CD4-positive, CD25-positive, alpha-beta regulatory T cell (primary cell): Measurements from ENCODE around the gene ATP2B1. TPM values are rescaled to one million over a fixed set of nuclear protein-coding genes. Genes with fewer than 3 reads are reported as not detected.

Experiments used
- ATAC-seq, 2 donors: fragments of 150-1000 bp; cut with Tn5 transposase; one replicate each; pipeline ENCODE4 v1.10.0; 2021; ENCODE audit warnings: low read depth in 2 of 2, moderate number of reproducible peaks in 2 of 2, moderate library complexity in 1 of 2
- DNase-seq, 3 donors: peaks; one replicate each; pipeline versions ENCODE4 v3.0.0 to v3.0.0-alpha.2; 2012 to 2022; ENCODE audit warnings: mixed read lengths in 1 of 3
- H3K27ac ChIP-seq: one replicate; pipeline ENCODE4 v1.7.0; 2013; ENCODE audit warnings: mild to moderate bottlenecking, low read length; ENCODE audit not compliant: insufficient read depth, poor library complexity, severe bottlenecking
- H3K27me3 ChIP-seq: one replicate; pipeline ENCODE4 v1.7.0; 2013; ENCODE audit warnings: low read length; ENCODE audit not compliant: control insufficient read depth, insufficient read depth
- H3K36me3 ChIP-seq: one replicate; pipeline ENCODE4 v1.7.0; 2013; ENCODE audit warnings: mild to moderate bottlenecking, low read length, moderate library complexity; ENCODE audit not compliant: control insufficient read depth, insufficient read depth
- H3K4me1 ChIP-seq: 2 replicates; pipeline ENCODE4 v1.7.0; 2013; ENCODE audit warnings: mild to moderate bottlenecking, low read length; ENCODE audit not compliant: insufficient read depth, control insufficient read depth, poor library complexity, severe bottlenecking
- H3K4me3 ChIP-seq: one replicate; pipeline ENCODE4 v1.7.0; 2013; ENCODE audit warnings: low read depth, mild to moderate bottlenecking, low read length, moderate library complexity
- H3K9me3 ChIP-seq, 2 experiments: 1 replicate in 1 of 2; 2 replicates in 1 of 2; pipeline ENCODE4 v1.7.0; 2013; ENCODE audit warnings: low read length in 2 of 2, mild to moderate bottlenecking in 1 of 2, moderate library complexity in 1 of 2; ENCODE audit not compliant: control insufficient read depth in 2 of 2
- H3K27ac Mint-ChIP-seq, 3 donors: one replicate each; pipeline ENCODE4 v1.8.0; 2020 to 2022; ENCODE audit warnings: mild to moderate bottlenecking in 3 of 3, mixed read lengths in 3 of 3, moderate library complexity in 2 of 3
- H3K27me3 Mint-ChIP-seq: one replicate; pipeline ENCODE4 v1.8.0; 2022; ENCODE audit warnings: mild to moderate bottlenecking, mixed read lengths
- H3K36me3 Mint-ChIP-seq: one replicate; pipeline ENCODE4 v1.8.0; 2020; ENCODE audit warnings: mixed read lengths
- H3K4me1 Mint-ChIP-seq, 4 donors: one replicate each; pipeline ENCODE4 v1.8.0; 2020 to 2022; ENCODE audit warnings: mixed read lengths in 4 of 4, mild to moderate bottlenecking in 1 of 4
- H3K4me3 Mint-ChIP-seq, 4 donors: one replicate each; pipeline ENCODE4 v1.8.0; 2020 to 2022; ENCODE audit warnings: mild to moderate bottlenecking in 4 of 4, mixed read lengths in 4 of 4, moderate library complexity in 3 of 4
- H3K9me3 Mint-ChIP-seq, 7 donors: one replicate each; pipeline ENCODE4 v1.8.0; 2020 to 2022; ENCODE audit warnings: mixed read lengths in 7 of 7, mild to moderate bottlenecking in 3 of 7, moderate library complexity in 2 of 7
- polyA plus RNA-seq, 4 donors: library from polyadenylated mRNA; unstranded; fragments of 300-500 nt; fragmentation: Illumina TruSeq; gene quantifications; one replicate each; pipeline ENCODE4 v1.2.3, GENCODE V29; 2021
- total RNA-seq: library from RNA; stranded (reverse); gene quantifications from one replicate; pipeline ENCODE4 v1.2.3, GENCODE V29; 2022

The ATP2B1 gene
- total and polyA plus RNA-seq, 5 donors from 2014 or later: 51.1 to 189 (median 73.5) TPM

DNA sequence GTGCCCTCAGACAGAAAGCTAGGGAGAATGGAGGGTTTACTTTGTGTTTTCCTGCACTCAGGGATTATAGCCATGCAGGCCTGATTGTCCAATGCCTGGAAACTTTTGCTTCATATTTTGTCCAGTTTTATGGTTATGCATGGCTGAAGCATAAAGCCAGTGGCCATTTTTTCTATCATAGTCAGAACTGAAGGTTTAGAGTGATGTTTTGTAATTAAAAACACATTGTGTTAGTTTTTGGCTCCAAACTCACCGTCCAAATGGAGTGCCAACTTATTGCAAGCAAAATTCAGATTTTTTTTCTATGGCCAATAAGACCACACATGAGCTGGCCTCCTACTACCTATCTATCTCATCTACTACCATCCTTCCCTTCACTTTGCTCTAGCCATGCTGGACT, 40.2 kb upstream of the ATP2B1 start:
- Mint-ChIP-seq H3K36me3 (no peaks in the 10 kb centered on the region), H3K27me3 (no peaks in the 10 kb centered on the region), H3K4me3 (no peak overlapping the region), H3K9me3 (peaks cover 0 to 3% (median under 1%) of the 10 kb centered on the region in 7 donors), H3K4me1 (peaks cover 2 to 8% (median 4%) of the 10 kb centered on the region in 4 donors), H3K27ac (peak overlapping the region in 1 of 3 donors; percentile 11)
- no peaks in the 10 kb centered on the region for H3K9me3 ChIP-seq
- no peaks in the 10 kb centered on the region for H3K27me3 ChIP-seq
- no peaks in the 10 kb centered on the region for H3K4me1 ChIP-seq
- H3K4me3 ChIP-seq: no peak overlapping the region
- no peaks in the 10 kb centered on the region for H3K36me3 ChIP-seq
- no peak overlapping the region for H3K27ac ChIP-seq
- no peak for DNase-seq
- ATAC-seq: no peak

DNA sequence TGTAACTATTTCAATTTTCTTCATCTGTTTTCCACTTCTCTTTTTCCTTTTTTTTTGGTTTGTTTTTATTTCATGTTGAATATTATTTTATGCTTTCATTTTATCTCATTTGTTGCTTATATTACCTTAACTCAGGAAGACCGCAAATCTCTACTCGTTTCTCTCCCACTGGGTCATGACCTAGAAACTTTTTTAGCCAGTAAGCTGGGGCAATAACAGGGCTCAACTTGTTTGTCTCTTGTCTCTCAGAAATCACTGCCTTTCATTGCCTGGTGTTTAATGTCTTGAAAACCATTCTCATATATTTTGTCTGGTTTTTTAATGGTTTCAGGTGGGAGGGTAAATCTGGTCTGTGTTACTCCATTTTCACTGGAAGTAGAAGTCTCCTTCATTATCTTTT, 36.6 kb upstream of the ATP2B1 start:
- no peak overlapping the region for H3K27ac Mint-ChIP-seq
- Histone ChIP-seq H3K9me3 (peaks cover 13 to 15% of the 10 kb centered on the region in 2 experiments), H3K36me3 (no peaks in the 10 kb centered on the region), H3K27ac (no peak overlapping the region), H3K4me3 (no peak overlapping the region), H3K4me1 (no peaks in the 10 kb centered on the region), H3K27me3 (no peaks in the 10 kb centered on the region)
- H3K9me3 Mint-ChIP-seq: peaks cover 0 to 19% (median 13%) of the 10 kb centered on the region in 7 donors
- H3K36me3 Mint-ChIP-seq: peaks cover 5% of the 10 kb centered on the region
- ATAC-seq (no peak), DNase-seq (no peak)
- H3K4me1 Mint-ChIP-seq: peaks cover 3 to 7% (median 5%) of the 10 kb centered on the region in 4 donors
- H3K27me3 Mint-ChIP-seq: no peaks in the 10 kb centered on the region
- no peak overlapping the region for H3K4me3 Mint-ChIP-seq

DNA sequence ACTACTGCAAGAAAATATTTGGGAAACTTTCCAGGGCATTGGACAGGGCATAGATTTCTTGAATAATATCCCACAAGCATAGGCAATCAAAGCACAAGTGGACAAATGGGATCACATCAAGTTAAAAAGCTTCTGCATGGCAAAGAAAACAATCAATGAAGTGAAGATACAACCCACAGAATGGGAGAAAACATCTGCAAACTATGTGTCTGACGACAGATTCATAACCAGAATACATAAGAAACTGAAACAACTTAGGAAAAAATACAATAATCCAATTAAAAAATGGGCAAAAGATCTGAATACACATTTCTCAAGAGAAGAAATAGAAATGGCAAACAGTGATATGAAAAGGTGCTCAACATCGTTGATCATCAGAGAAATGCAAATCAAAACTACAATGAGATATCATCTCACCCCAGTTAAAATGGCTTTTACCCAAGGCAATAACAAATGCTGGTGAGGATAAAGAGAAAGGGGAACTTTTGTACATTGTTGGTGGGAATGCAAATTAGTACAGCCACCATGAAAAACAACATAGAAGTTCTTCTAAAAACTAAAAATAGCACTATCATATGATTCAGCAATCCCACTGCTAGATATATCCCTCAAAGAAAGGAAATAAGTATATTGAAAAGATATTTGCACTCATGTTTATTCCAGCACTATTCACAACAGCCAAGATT, 33.8 kb upstream of the ATP2B1 start:
- no peak for ATAC-seq
- no peak for DNase-seq
- Mint-ChIP-seq H3K9me3 (peaks cover 2 to 43% (median 23%) of the 10 kb centered on the region in 7 donors), H3K27me3 (no peaks in the 10 kb centered on the region), H3K27ac (no peak overlapping the region), H3K36me3 (peaks cover 10% of the 10 kb centered on the region), H3K4me1 (peaks cover 3 to 7% (median 5%) of the 10 kb centered on the region in 4 donors), H3K4me3 (no peak overlapping the region)
- Histone ChIP-seq H3K4me1 (no peaks in the 10 kb centered on the region), H3K27me3 (no peaks in the 10 kb centered on the region), H3K36me3 (no peaks in the 10 kb centered on the region), H3K27ac (no peak overlapping the region), H3K4me3 (no peak overlapping the region), H3K9me3 (peaks cover 27% of the 10 kb centered on the region in 2 experiments)

DNA sequence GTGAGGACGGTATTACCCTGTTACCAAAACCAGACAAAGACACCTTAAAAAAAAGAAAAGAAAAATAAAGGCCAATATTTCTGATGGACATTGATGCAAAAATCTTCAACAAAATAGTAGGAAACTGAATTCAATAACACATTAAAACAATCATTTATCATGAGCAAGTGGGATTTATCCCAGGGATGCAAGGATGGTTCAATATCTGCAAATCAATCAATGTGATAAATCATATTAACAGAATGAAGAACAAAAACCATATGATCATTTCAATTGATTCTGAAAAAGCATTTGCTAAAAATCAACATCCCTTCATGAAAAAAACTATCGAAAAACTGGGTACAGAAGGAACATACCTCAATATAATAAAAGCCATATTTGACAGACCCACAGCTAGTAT, 32.3 kb upstream of the ATP2B1 start:
- no peak overlapping the region for H3K27ac Mint-ChIP-seq
- ATAC-seq (no peak), DNase-seq (no peak)
- H3K9me3 Mint-ChIP-seq: peaks cover 2 to 45% (median 19%) of the 10 kb centered on the region in 7 donors
- no peaks in the 10 kb centered on the region for H3K27me3 ChIP-seq
- H3K4me1 ChIP-seq: no peaks in the 10 kb centered on the region
- peaks cover 10% of the 10 kb centered on the region for H3K36me3 Mint-ChIP-seq
- no peak overlapping the region for H3K27ac ChIP-seq
- H3K4me3 Mint-ChIP-seq: no peak overlapping the region
- H3K9me3 ChIP-seq: peaks cover 27% of the 10 kb centered on the region in 2 experiments
- H3K27me3 Mint-ChIP-seq: no peaks in the 10 kb centered on the region
- no peaks in the 10 kb centered on the region for H3K36me3 ChIP-seq
- peaks cover 3 to 7% (median 5%) of the 10 kb centered on the region in 4 donors for H3K4me1 Mint-ChIP-seq
- no peak overlapping the region for H3K4me3 ChIP-seq

DNA sequence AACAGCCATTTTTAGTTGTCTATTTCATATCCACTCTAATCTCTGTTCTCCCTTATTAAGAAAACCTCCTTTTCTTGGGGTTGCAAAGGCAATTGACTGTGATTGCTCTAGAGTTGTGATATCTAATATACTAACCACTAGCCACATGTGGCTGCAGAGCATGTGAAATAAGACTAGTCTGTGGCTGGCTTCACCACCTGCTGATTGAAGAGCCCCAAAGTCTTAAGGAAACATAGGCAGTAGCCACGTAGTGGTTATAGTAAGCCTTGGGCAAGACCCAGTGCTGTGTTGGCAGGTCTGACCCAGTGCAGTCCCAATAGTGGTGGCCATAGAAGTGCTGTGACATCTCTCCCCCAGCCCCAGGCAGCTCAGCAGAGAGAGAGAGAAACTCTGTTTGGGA, 28.4 kb upstream of the ATP2B1 start:
- Histone ChIP-seq H3K27me3 (peaks cover 1% of the 10 kb centered on the region), H3K9me3 (peaks cover 30 to 32% of the 10 kb centered on the region in 2 experiments), H3K27ac (no peak overlapping the region), H3K36me3 (no peaks in the 10 kb centered on the region), H3K4me1 (peaks cover 5% of the 10 kb centered on the region), H3K4me3 (no peak overlapping the region)
- DNase-seq (no peak), ATAC-seq (no peak)
- Mint-ChIP-seq H3K27ac (no peak overlapping the region), H3K27me3 (no peaks in the 10 kb centered on the region), H3K9me3 (peaks cover 2 to 37% (median 16%) of the 10 kb centered on the region in 7 donors), H3K4me1 (peaks cover 4 to 8% (median 6%) of the 10 kb centered on the region in 4 donors), H3K4me3 (peak overlapping the region in 1 of 4 donors; percentile 54), H3K36me3 (peaks cover 10% of the 10 kb centered on the region)

DNA sequence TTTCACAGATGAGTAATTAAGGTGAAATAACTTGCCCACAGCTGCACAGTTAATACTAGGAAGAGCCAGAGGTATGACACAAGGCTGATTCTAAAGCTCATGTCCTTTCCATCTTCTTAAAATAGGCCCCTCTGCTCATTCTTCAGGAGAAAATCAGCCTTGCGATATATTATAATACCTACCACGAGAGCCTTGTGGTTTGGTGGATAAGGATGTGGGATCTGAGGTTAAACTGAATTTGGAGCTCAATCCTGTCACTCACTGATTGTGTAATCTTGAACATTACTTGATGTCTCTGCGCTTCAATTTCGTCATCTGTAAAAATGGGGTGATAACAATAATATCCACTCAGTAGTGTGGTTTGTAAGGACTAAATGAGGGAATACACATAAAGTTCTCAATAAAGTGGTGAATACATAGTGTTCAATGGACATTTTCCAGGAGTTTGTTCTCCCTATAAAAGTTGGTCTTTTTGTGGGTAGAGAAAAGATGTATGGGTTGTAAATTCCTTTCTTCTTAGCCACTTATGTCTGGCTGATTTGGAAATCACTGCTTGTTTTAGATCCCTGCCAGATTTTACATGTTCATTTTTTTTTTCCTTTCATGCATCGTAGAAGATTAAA, 25.1 kb upstream of the ATP2B1 start:
- DNase-seq (peak in 1 of 3 donors; percentile 11), ATAC-seq (no peak)
- Mint-ChIP-seq H3K9me3 (peaks cover 0 to 12% (median 4%) of the 10 kb centered on the region in 7 donors), H3K4me1 (peaks cover 6 to 8% (median 7%) of the 10 kb centered on the region in 4 donors), H3K36me3 (no peaks in the 10 kb centered on the region), H3K27me3 (no peaks in the 10 kb centered on the region), H3K27ac (no peak overlapping the region), H3K4me3 (no peak overlapping the region)
- Histone ChIP-seq H3K36me3 (no peaks in the 10 kb centered on the region), H3K9me3 (peaks cover 5% of the 10 kb centered on the region in 2 experiments), H3K4me1 (peaks cover 5% of the 10 kb centered on the region), H3K27ac (no peak overlapping the region), H3K27me3 (peaks cover 1% of the 10 kb centered on the region), H3K4me3 (no peak overlapping the region)

DNA sequence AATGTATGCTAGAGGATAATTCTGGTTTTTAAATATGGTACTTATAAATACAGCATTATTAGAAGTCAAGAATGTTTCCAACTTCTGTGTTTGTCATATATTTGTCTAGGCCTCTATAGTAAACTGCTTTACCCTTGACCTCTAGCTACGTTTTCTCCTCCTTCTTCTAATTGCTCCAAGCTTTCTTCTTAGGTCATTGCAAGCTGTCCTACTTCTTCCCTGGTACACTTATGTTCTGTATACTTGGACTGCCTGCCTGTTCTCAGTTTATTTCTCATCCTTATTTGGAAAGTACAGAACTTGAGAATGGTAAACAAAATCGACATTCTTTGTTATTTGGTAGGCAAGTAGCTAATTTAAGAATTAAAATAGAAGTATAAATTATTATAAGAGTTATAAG, 23.9 kb upstream of the ATP2B1 start:
- no peaks in the 10 kb centered on the region for H3K36me3 ChIP-seq
- peaks cover 6 to 9% (median 8%) of the 10 kb centered on the region in 4 donors for H3K4me1 Mint-ChIP-seq
- no peak overlapping the region for H3K4me3 ChIP-seq
- no peak overlapping the region for H3K27ac Mint-ChIP-seq
- no peaks in the 10 kb centered on the region for H3K36me3 Mint-ChIP-seq
- H3K4me3 Mint-ChIP-seq: no peak overlapping the region
- H3K27ac ChIP-seq: no peak overlapping the region
- H3K9me3 Mint-ChIP-seq: peaks cover 0 to 6% (median 0%) of the 10 kb centered on the region in 7 donors
- H3K4me1 ChIP-seq: peaks cover 5% of the 10 kb centered on the region
- ATAC-seq: no peak
- DNase-seq: no peak
- H3K27me3 Mint-ChIP-seq: no peaks in the 10 kb centered on the region
- peaks cover 1% of the 10 kb centered on the region for H3K27me3 ChIP-seq
- H3K9me3 ChIP-seq: peaks cover 4 to 5% of the 10 kb centered on the region in 2 experiments
